ENCODE results near the gene SND1. TPM values are rescaled to one million over a fixed set of nuclear protein-coding genes. Genes with fewer than 3 reads are reported as not detected.
"Not testable (repeated sequence)": the region's sequence is repeated elsewhere in the genome, so short reads cannot be mapped to it uniquely, and the experiment has no call there.

SND1 gene
- total and polyA plus RNA-seq, 4 donors, result 50.3 to 150 (median 105) TPM

- Histone ChIP-seq H3K27ac (ENCODE audit: low read depth in 1 of 2, low read length in 2 of 2) (no peak overlapping the region), H3K36me3 (ENCODE audit: control insufficient read depth in 1 of 2, insufficient read depth in 2 of 2, low read length in 1 of 2) (no peaks in the 10 kb centered on the region), H3K27me3 (ENCODE audit: control insufficient read depth in 1 of 2, insufficient read depth in 2 of 2, low read length in 1 of 2) (no peaks in the 10 kb centered on the region), H3K9me3 (ENCODE audit: control insufficient read depth, low read length) (peaks cover 3% of the 10 kb centered on the region), H3K4me3 (ENCODE audit: low read length in 2 of 2) (no peak overlapping the region), H3K4me1 (ENCODE audit: control insufficient read depth in 1 of 2, insufficient read depth in 2 of 2, low read length in 2 of 2) (no peaks in the 10 kb centered on the region)
- WGBS, 2 donors, result 94 to 96% methylated on average over 4 of the region's 4 CpGs
- intact Hi-C loops (cut with DNase I), result no loop called here
- DNase-seq, result no peak
- ATAC-seq (ENCODE audit: low FRiP score), result no peak
Measured at GRCh38 chr7:127835679-127836078, 183.7 kb downstream of the SND1 start.

DNA sequence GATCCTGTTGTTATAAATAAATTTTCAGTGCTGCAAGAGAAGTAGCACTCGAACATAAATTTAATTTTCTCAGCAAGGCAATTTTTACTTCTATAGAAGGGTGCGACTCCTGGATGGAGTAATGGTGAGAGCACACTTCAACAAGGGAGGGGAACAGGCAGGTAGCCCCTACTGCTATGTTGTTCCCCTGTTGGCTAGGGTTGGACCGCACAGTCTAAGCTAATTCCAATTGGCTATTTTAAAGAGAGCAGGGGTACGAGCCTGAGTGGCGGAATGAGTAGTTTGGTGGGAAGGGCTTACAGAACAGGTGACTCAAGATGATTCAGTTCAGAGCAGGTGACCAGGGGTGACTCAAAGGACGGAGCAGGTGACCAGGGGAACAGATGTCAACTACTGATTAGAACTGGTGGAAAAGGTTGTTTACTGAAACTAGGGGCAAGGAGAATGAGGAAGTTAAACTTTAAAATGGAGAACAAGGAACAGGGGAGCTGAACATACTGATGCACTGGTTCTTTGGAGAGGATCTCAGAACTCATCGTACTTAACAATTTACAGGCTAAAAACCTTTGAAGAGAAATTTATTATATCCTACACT is 185.9 kb downstream of the SND1 start:
- H3K27me3 ChIP-seq (ENCODE audit: control insufficient read depth in 1 of 2, insufficient read depth in 2 of 2, low read length in 1 of 2); DNase-seq; H3K4me1 ChIP-seq (ENCODE audit: control insufficient read depth in 1 of 2, insufficient read depth in 2 of 2, low read length in 2 of 2); H3K4me3 ChIP-seq (ENCODE audit: low read length in 2 of 2); intact Hi-C loops (cut with DNase I); ATAC-seq (ENCODE audit: low FRiP score); H3K27ac ChIP-seq (ENCODE audit: low read depth in 1 of 2, low read length in 2 of 2); H3K9me3 ChIP-seq (ENCODE audit: control insufficient read depth, low read length); H3K36me3 ChIP-seq (ENCODE audit: control insufficient read depth in 1 of 2, insufficient read depth in 2 of 2, low read length in 1 of 2): not testable (repeated sequence)
- WGBS, 2 donors, result 88 to 93% methylated on average over 7 of the region's 7 CpGs

GRCh38 chr7:127838816-127839415 is 186.9 kb downstream of the SND1 start:
- H3K4me1 ChIP-seq (ENCODE audit: control insufficient read depth in 1 of 2, insufficient read depth in 2 of 2, low read length in 2 of 2), result no peaks in the 10 kb centered on the region
- H3K27ac ChIP-seq (ENCODE audit: low read depth in 1 of 2, low read length in 2 of 2), result no peak overlapping the region
- no peak overlapping the region for H3K4me3 ChIP-seq (ENCODE audit: low read length in 2 of 2)
- DNase-seq, result peak in 1 of 2 donors; percentile 45
- 45 to 54% methylated on average over 10 of the region's 10 CpGs for WGBS, 2 donors
- ATAC-seq (ENCODE audit: low FRiP score), result no peak
- H3K36me3 ChIP-seq (ENCODE audit: control insufficient read depth in 1 of 2, insufficient read depth in 2 of 2, low read length in 1 of 2), result no peaks in the 10 kb centered on the region
- H3K9me3 ChIP-seq (ENCODE audit: control insufficient read depth, low read length), result peaks cover 3% of the 10 kb centered on the region
- no peaks in the 10 kb centered on the region for H3K27me3 ChIP-seq (ENCODE audit: control insufficient read depth in 1 of 2, insufficient read depth in 2 of 2, low read length in 1 of 2)
- intact Hi-C loops (cut with DNase I), result no loop called here

DNA sequence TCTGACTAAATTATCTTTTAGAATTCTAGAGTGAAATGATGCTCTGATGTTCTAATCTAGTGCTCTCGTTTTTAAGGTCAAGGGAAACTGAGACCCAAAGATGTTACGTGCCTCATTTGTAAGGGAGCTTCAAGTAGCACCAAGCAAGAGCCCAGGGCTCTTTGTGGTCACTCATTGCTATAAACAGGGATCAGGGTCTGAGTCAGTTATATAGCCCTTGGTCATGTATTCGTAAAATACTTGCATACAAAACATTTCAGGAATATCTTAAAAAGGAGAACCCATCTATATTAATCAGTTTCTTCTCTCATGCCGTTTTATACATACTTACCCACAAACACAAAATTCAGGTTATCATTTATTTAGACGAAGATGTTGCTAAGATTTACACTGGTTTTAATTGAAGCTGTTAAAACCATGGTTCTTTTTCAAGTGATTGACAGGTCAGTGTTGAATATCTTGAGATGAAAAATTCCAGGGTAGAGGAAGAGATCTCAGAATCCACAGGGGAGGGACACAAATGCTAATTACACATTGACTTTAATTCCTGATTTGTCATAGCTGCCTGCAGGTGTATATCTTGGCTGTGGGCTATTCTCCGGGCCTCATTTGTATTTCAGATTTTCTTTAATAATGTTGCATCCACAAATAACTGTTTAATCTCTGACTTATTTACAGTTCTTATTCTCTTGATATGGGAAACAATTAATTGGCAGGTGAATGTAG is 188.4 kb downstream of the SND1 start:
- intact Hi-C loops (cut with DNase I), result no loop called here
- Histone ChIP-seq H3K9me3 (ENCODE audit: control insufficient read depth, low read length) (peaks cover 3% of the 10 kb centered on the region), H3K27me3 (ENCODE audit: control insufficient read depth in 1 of 2, insufficient read depth in 2 of 2, low read length in 1 of 2) (no peaks in the 10 kb centered on the region), H3K27ac (ENCODE audit: low read depth in 1 of 2, low read length in 2 of 2) (no peak overlapping the region), H3K4me3 (ENCODE audit: low read length in 2 of 2) (no peak overlapping the region), H3K36me3 (ENCODE audit: control insufficient read depth in 1 of 2, insufficient read depth in 2 of 2, low read length in 1 of 2) (no peaks in the 10 kb centered on the region), H3K4me1 (ENCODE audit: control insufficient read depth in 1 of 2, insufficient read depth in 2 of 2, low read length in 2 of 2) (peaks cover 0 to 2% of the 10 kb centered on the region in 2 donors)
- ATAC-seq (ENCODE audit: low FRiP score) (no peak), DNase-seq (no peak)
- 94 to 96% methylated on average over 6 of the region's 6 CpGs for WGBS, 2 donors

- no peak overlapping the region for H3K4me3 ChIP-seq (ENCODE audit: low read length in 2 of 2)
- intact Hi-C loops (cut with DNase I), result no loop called here
- no peak for ATAC-seq (ENCODE audit: low FRiP score)
- peaks cover 0 to 2% of the 10 kb centered on the region in 2 donors for H3K4me1 ChIP-seq (ENCODE audit: control insufficient read depth in 1 of 2, insufficient read depth in 2 of 2, low read length in 2 of 2)
- no peak for DNase-seq
- 89 to 90% methylated on average over 2 of the region's 2 CpGs for WGBS, 2 donors
- no peaks in the 10 kb centered on the region for H3K36me3 ChIP-seq (ENCODE audit: control insufficient read depth in 1 of 2, insufficient read depth in 2 of 2, low read length in 1 of 2)
- H3K27me3 ChIP-seq (ENCODE audit: control insufficient read depth in 1 of 2, insufficient read depth in 2 of 2, low read length in 1 of 2), result no peaks in the 10 kb centered on the region
- H3K27ac ChIP-seq (ENCODE audit: low read depth in 1 of 2, low read length in 2 of 2), result no peak overlapping the region
- no peaks in the 10 kb centered on the region for H3K9me3 ChIP-seq (ENCODE audit: control insufficient read depth, low read length)
Measured at GRCh38 chr7:127844165-127844564, 192.2 kb downstream of the SND1 start.

DNA sequence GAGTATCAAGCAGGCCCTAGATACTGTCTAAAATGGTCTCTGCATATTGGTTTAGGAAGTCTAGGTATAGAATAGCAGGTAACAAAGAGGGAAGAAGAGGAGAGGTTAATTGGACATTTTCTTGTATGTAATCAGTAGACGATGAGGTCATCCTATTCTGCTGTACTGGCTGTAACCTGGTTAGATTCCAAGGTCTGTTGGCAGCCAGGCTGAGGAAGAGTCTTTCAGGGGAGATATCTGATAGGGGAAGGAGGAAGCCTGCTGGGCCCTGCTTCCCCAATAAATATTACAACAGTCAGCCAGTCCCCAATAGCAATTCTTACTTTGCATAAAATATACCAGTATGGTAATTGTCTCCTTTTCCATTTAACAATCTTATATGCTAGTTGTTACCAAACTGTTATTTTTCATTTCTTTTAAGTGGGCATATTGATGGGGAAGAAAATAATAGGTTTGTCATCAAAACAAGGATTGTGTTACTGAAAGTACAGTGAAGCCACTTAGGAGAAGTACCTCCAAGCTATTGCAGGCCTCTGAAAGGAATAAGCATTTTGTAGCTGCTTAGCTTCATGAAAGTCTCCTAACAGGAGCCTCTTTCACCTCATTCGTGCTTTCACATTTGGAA is 192.8 kb downstream of the SND1 start:
- H3K36me3 ChIP-seq (ENCODE audit: control insufficient read depth in 1 of 2, insufficient read depth in 2 of 2, low read length in 1 of 2), result peaks cover 0 to 2% of the 10 kb centered on the region in 2 donors
- DNase-seq (peak in 1 of 2 donors; percentile 44), ATAC-seq (ENCODE audit: low FRiP score) (peak; percentile 56)
- no peak overlapping the region for H3K27ac ChIP-seq (ENCODE audit: low read depth in 1 of 2, low read length in 2 of 2)
- H3K9me3 ChIP-seq (ENCODE audit: control insufficient read depth, low read length), result no peaks in the 10 kb centered on the region
- WGBS, 2 donors, result 23 to 24% methylated on average over 2 of the region's 2 CpGs
- H3K4me3 ChIP-seq (ENCODE audit: low read length in 2 of 2), result no peak overlapping the region
- peaks cover 0 to 2% of the 10 kb centered on the region in 2 donors for H3K4me1 ChIP-seq (ENCODE audit: control insufficient read depth in 1 of 2, insufficient read depth in 2 of 2, low read length in 2 of 2)
- H3K27me3 ChIP-seq (ENCODE audit: control insufficient read depth in 1 of 2, insufficient read depth in 2 of 2, low read length in 1 of 2), result no peaks in the 10 kb centered on the region
- intact Hi-C loops (cut with DNase I), result no loop called here

DNA sequence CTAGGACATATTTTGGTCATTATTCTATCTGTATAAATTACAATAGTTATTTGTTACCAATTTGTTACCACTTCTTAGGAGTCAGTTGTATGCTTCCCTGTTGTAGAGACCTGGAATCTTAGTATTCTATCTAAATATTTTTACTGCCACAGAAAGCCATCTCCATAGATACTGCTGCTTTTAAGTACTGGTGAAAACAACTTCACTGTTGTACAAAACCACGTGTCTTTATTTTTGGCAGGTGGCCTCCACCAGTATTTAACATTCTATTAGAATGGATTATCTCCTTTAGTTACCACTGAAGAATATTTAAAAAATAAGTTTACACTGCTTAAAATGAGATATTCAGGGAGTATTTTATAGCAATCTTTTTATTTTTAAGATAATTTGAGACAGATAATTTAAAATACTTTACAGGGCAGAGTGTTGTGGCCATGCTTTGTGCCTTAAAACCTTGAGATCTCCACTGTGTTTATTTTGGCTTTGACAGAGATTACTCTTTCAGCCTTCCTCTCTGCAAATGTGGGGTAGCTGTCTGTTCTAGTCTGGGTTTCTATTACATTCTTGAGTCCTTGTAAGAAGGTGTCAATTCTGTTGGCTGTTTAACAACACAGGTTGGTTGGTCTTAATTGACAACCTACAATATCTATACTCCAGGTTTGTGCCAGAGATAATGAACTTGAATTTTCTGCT is 193.7 kb downstream of the SND1 start:
- Histone ChIP-seq H3K4me3 (ENCODE audit: low read length in 2 of 2) (no peak overlapping the region), H3K4me1 (ENCODE audit: control insufficient read depth in 1 of 2, insufficient read depth in 2 of 2, low read length in 2 of 2) (peaks cover 0 to 2% of the 10 kb centered on the region in 2 donors), H3K27ac (ENCODE audit: low read depth in 1 of 2, low read length in 2 of 2) (no peak overlapping the region), H3K27me3 (ENCODE audit: control insufficient read depth in 1 of 2, insufficient read depth in 2 of 2, low read length in 1 of 2) (no peaks in the 10 kb centered on the region), H3K9me3 (ENCODE audit: control insufficient read depth, low read length) (no peaks in the 10 kb centered on the region), H3K36me3 (ENCODE audit: control insufficient read depth in 1 of 2, insufficient read depth in 2 of 2, low read length in 1 of 2) (peaks cover 0 to 5% of the 10 kb centered on the region in 2 donors)
- ATAC-seq (ENCODE audit: low FRiP score) (no peak), DNase-seq (no peak)
- 14 to 20% methylated on average over 1 of the region's 1 CpG for WGBS, 2 donors
- intact Hi-C loops (cut with DNase I), result no loop called here

DNA sequence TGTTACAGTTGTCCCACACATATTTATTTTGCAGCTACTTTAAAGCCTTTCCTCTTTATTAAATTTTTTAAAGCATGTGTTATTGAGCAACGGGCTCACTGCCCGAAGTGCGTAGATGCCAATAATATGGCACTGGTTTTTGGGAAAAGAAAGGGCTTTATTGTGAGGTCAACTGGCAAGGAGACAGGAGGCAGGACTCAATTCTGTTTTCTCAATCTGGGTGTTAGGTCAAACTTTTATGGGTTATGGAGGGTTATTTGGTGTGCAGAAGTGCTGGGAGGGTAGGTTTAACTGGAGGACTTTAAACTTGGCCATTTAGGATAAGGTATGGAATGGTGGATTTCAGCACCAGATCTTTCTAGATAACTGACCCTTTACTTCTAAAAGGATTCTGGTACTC is 195.6 kb downstream of the SND1 start:
- no peak overlapping the region for H3K27ac ChIP-seq (ENCODE audit: low read depth in 1 of 2, low read length in 2 of 2)
- no peak overlapping the region for H3K4me3 ChIP-seq (ENCODE audit: low read length in 2 of 2)
- DNase-seq, result no peak
- 90 to 94% methylated on average over 3 of the region's 3 CpGs for WGBS, 2 donors
- intact Hi-C loops (cut with DNase I), result no loop called here
- H3K36me3 ChIP-seq (ENCODE audit: control insufficient read depth in 1 of 2, insufficient read depth in 2 of 2, low read length in 1 of 2), result peaks cover 0 to 5% of the 10 kb centered on the region in 2 donors
- H3K27me3 ChIP-seq (ENCODE audit: control insufficient read depth in 1 of 2, insufficient read depth in 2 of 2, low read length in 1 of 2), result no peaks in the 10 kb centered on the region
- peaks cover 0 to 2% of the 10 kb centered on the region in 2 donors for H3K4me1 ChIP-seq (ENCODE audit: control insufficient read depth in 1 of 2, insufficient read depth in 2 of 2, low read length in 2 of 2)
- ATAC-seq (ENCODE audit: low FRiP score), result no peak
- H3K9me3 ChIP-seq (ENCODE audit: control insufficient read depth, low read length), result no peaks in the 10 kb centered on the region
